Kidney epithelial cell (primary cell): ENCODE data around the gene ARMC6. TPM values are rescaled to one million over a fixed set of nuclear protein-coding genes. Genes with fewer than 3 reads are reported as not detected.
"Not testable (repeated sequence)": the region's sequence is repeated elsewhere in the genome, so short reads cannot be mapped to it uniquely, and the experiment has no call there.

Source experiments
- DNase-seq: peaks from one replicate; pipeline ENCODE4 v3.0.0-alpha.2; 2010; ENCODE audit warnings: low read depth
- H3K27me3 ChIP-seq: 2 replicates; pipeline ENCODE4 v1.6.0; 2011; ENCODE audit warnings: low read length; ENCODE audit not compliant: control insufficient read depth, insufficient read depth
- H3K36me3 ChIP-seq: 2 replicates; pipeline ENCODE4 v1.5.1; 2011; ENCODE audit warnings: low read length; ENCODE audit not compliant: control insufficient read depth, insufficient read depth
- H3K4me3 ChIP-seq: 2 replicates; pipeline ENCODE4 v1.5.1; 2011; ENCODE audit warnings: low read depth, mild to moderate bottlenecking, control low read depth, low read length
- CTCF ChIP-seq: IDR thresholded peaks from 2 replicates; pipeline ENCODE4 v1.5.1; 2011; ENCODE audit warnings: mild to moderate bottlenecking, moderate library complexity, low read length, control low read depth, inconsistent platforms; ENCODE audit not compliant: insufficient read depth, poor library complexity, severe bottlenecking
- total RNA-seq: library from RNA; depleted of rRNA; stranded (reverse); fragments of >200 nt; gene quantifications from 2 replicates; pipeline ENCODE4 v1.2.3, GENCODE V29; 2015

ARMC6 gene
- total RNA-seq, 1 donor from 2014 or later = 45.0 TPM

- TF ChIP-seq CTCF = no peak
- H3K36me3 ChIP-seq = no peaks in the 10 kb centered on the region
- H3K4me3 ChIP-seq = peak overlapping the region; percentile 50
- peaks cover 9% of the 10 kb centered on the region for H3K27me3 ChIP-seq
- no peak for DNase-seq
Observed at GRCh38 chr19:19106056-19106551, 72.7 kb downstream of the ARMC6 start.

GRCh38 chr19:19106938-19107337 is 73.5 kb downstream of the ARMC6 start:
- H3K27me3 ChIP-seq = peaks cover 14% of the 10 kb centered on the region
- not testable (repeated sequence) for DNase-seq, H3K4me3 ChIP-seq

GRCh38 chr19:19107654-19108053 is 74.3 kb downstream of the ARMC6 start:
- TF ChIP-seq CTCF = no peak
- DNase-seq = no peak
- Histone ChIP-seq H3K27me3 (peaks cover 14% of the 10 kb centered on the region), H3K4me3 (no peak overlapping the region), H3K36me3 (no peaks in the 10 kb centered on the region)

More at GRCh38 chr19:19106938-19107337, 73.5 kb downstream of the ARMC6 start:
- H3K36me3 ChIP-seq = not testable (repeated sequence)

Other genes starting within 250 kb of the ARMC6 start
- not detected in 2 replicates for gene COMP, start 242.3 kb upstream of the ARMC6 start, total RNA-seq
- 71.6 and 81.1 TPM in 2 replicates for gene UPF1, start 201.6 kb upstream of the ARMC6 start, total RNA-seq
- gene CERS1, start 137.4 kb upstream of the ARMC6 start, total RNA-seq = 2.3 and 2.9 TPM in 2 replicates
- gene COPE, start 114.2 kb upstream of the ARMC6 start, total RNA-seq = 415 and 437 TPM in 2 replicates
- 85.0 and 102 TPM in 2 replicates for gene DDX49, start 113.9 kb upstream of the ARMC6 start, total RNA-seq
- 82.9 and 109 TPM in 2 replicates for gene HOMER3, start 92.4 kb upstream of the ARMC6 start, total RNA-seq
- gene SUGP2, start 86 bp upstream of the ARMC6 start, total RNA-seq = 27.7 and 29.5 TPM in 2 replicates
- gene SLC25A42, start 30.4 kb downstream of the ARMC6 start, total RNA-seq = 2.8 and 3.0 TPM in 2 replicates
- 24.5 and 42.6 TPM in 2 replicates for gene TMEM161A, start 104.9 kb downstream of the ARMC6 start, total RNA-seq
- 0.13 TPM in 1 of 2 replicates, not detected in the other for gene MEF2B, start 136.7 kb downstream of the ARMC6 start, total RNA-seq
- 26.4 and 30.5 TPM in 2 replicates for gene BORCS8, start 158.5 kb downstream of the ARMC6 start, total RNA-seq
- 108 and 122 TPM in 2 replicates for gene RFXANK, start 158.7 kb downstream of the ARMC6 start, total RNA-seq
- gene NR2C2AP, start 169.8 kb downstream of the ARMC6 start, total RNA-seq = 17.1 and 20.0 TPM in 2 replicates
- gene NCAN, start 178.4 kb downstream of the ARMC6 start, total RNA-seq = 0.17 TPM in 1 of 2 replicates, not detected in the other
- gene TM6SF2, start 239.7 kb downstream of the ARMC6 start, total RNA-seq = 0.42 and 1.1 TPM in 2 replicates